Ovary (tissue), 9 donors: ENCODE data around the gene NTRK2. TPM values are rescaled to one million over a fixed set of nuclear protein-coding genes. Genes with fewer than 3 reads are reported as not detected.

ENCODE experiments used
- DNase-seq, 5 donors: peaks; one replicate each; pipeline ENCODE4 v3.0.0-alpha.2; 2019 to 2020
- H3K27ac ChIP-seq, 2 donors: fragments of 200-600 bp; one replicate each; pipeline versions ENCODE4 v1.5.1 to v1.8.0; 2019 to 2022
- H3K27me3 ChIP-seq: fragments of 200-600 bp; one replicate; pipeline ENCODE4 v1.8.0; 2022
- H3K36me3 ChIP-seq: fragments of 200-600 bp; sonication (generic); one replicate; pipeline ENCODE4 v1.5.1; 2019
- H3K4me1 ChIP-seq: one replicate; pipeline ENCODE4 v1.8.1; 2013; ENCODE audit warnings: mild to moderate bottlenecking, moderate library complexity; ENCODE audit not compliant: insufficient read depth
- H3K4me3 ChIP-seq: fragments of 200-600 bp; sonication (generic); one replicate; pipeline ENCODE4 v1.5.1; 2017
- H3K9me3 ChIP-seq, 2 donors: fragments of 200-600 bp in 1 of 2; sonication (generic) in 1 of 2; one replicate each; pipeline versions ENCODE4 v1.5.1 to v1.8.1; 2013 to 2019; ENCODE audit warnings: mild to moderate bottlenecking in 1 of 2, moderate library complexity in 1 of 2
- CTCF ChIP-seq, 3 donors: fragments of 450-650 bp in 2 of 3; fragments of 200-600 bp in 1 of 3; IDR thresholded peaks; one replicate each; pipeline versions ENCODE4 v1.5.1 to v1.8.0; 2016 to 2022; ENCODE audit warnings: antibody characterized with exemption in 3 of 3, mild to moderate bottlenecking in 1 of 3
- EP300 ChIP-seq: sonication (generic); formaldehyde crosslinking; IDR thresholded peaks from one replicate; pipeline ENCODE4 v1.6.1; 2017; ENCODE audit warnings: antibody characterized with exemption
- POLR2A ChIP-seq: fragments of 450-650 bp; IDR thresholded peaks from one replicate; pipeline ENCODE4 v1.6.1; 2017; ENCODE audit warnings: antibody characterized with exemption, mild to moderate bottlenecking, moderate library complexity
- WGBS, 3 donors: extraction: QIAGEN DNeasy Blood & Tissue Kit in 1 of 3; methylation state at CpG; one replicate each; pipeline versions ENCODE4 v1.1.5 to v1.1.7; 2013 to 2017; 5-methylcytosine and 5-hydroxymethylcytosine counted together
- intact Hi-C, 4 donors: fragments of 100-400 bp; cut with DNase I; formaldehyde crosslinking; loops; one replicate each; pipeline versions ENCODE4 v1.11.0 to v1.15.1; 2022 to 2023
- polyA plus RNA-seq, 2 donors: library from polyadenylated mRNA; stranded (reverse); fragments of 200-250 nt in 1 of 2; fragments of 350-450 nt in 1 of 2; fragmentation: Illumina TruSeq in 1 of 2; extraction: RNeasy Lipid Tissue Mini Kit (QIAGEN cat#74804) in 1 of 2; gene quantifications; one replicate each; pipeline ENCODE4 v1.2.3, GENCODE V29; 2013 to 2014
- total RNA-seq, 7 donors: library from RNA; depleted of rRNA in 2 of 7; stranded (reverse); fragments of >200 nt in 2 of 7; fragmentation: NEBNext Ultra II Directional in 3 of 7; extraction: Animal tissue kit (Norgen Biotek cat#: 25700) in 3 of 7; gene quantifications; one replicate each; pipeline versions ENCODE4 v1.1.0 to v1.2.4, GENCODE V29; 2016 to 2023
- donor health status: DM: no; HTN: no; CAD: no; lungs with moderate emphysema.
- donor health status: DM: no; HTN: no; CAD: no.
- donor health status: Bipolar disorder and iron deficiency.
- donor health status: DM: yes; HTN: yes; CAD: no.
- donor health status: DM: no; HTN: no; CAD: no.
- donor health status: DM: yes; HTN: yes; CAD: no.

Gene NTRK2
- total and polyA plus RNA-seq, 9 donors: 6.4 to 31.1 (median 10.8) TPM

GRCh38 chr9:84856181-84856632 is 186.7 kb downstream of the NTRK2 start:
- 79 to 93% (median 84%) methylated on average over 4 of the region's 4 CpGs for WGBS, 3 donors
- no peak for TF ChIP-seq POLR2A
- no peak for TF ChIP-seq EP300
- TF ChIP-seq CTCF (IDR thresholded peaks at IDR 0.05): no peak
- H3K4me1 ChIP-seq: no peaks in the 10 kb centered on the region

GRCh38 chr9:84857211-84857610 is 187.7 kb downstream of the NTRK2 start:
- no peak overlapping the region for H3K4me3 ChIP-seq
- H3K4me1 ChIP-seq: no peaks in the 10 kb centered on the region
- 24 to 44% (median 44%) methylated on average over 1 of the region's 1 CpG for WGBS, 3 donors
- no peak overlapping the region for H3K27ac ChIP-seq
- TF ChIP-seq EP300: no peak
- TF ChIP-seq POLR2A: no peak
- no peak for TF ChIP-seq CTCF (IDR thresholded peaks at IDR 0.05)
- intact Hi-C loops: no loop called here
- no peak for DNase-seq
- H3K36me3 ChIP-seq: no peaks in the 10 kb centered on the region
- no peaks in the 10 kb centered on the region for H3K27me3 ChIP-seq
- H3K9me3 ChIP-seq: no peaks in the 10 kb centered on the region

More at GRCh38 chr9:84856181-84856632, 186.7 kb downstream of the NTRK2 start:
- H3K36me3 ChIP-seq: no peaks in the 10 kb centered on the region
- no peaks in the 10 kb centered on the region for H3K9me3 ChIP-seq
- intact Hi-C loops: no loop called here
- H3K4me3 ChIP-seq: no peak overlapping the region
- H3K27ac ChIP-seq: no peak overlapping the region
- DNase-seq: no peak
- no peaks in the 10 kb centered on the region for H3K27me3 ChIP-seq

- H3K36me3 ChIP-seq: no peaks in the 10 kb centered on the region
- intact Hi-C loops: no loop called here
Measured at GRCh38 chr9:84858364-84858763, 188.8 kb downstream of the NTRK2 start.

GRCh38 chr9:84860249-84861115 is 191.0 kb downstream of the NTRK2 start:
- no peak overlapping the region for H3K27ac ChIP-seq
- WGBS, 3 donors: 41 to 48% (median 47%) methylated on average over 12 of the region's 12 CpGs
- H3K27me3 ChIP-seq: no peaks in the 10 kb centered on the region
- no peak overlapping the region for H3K4me3 ChIP-seq
- no peaks in the 10 kb centered on the region for H3K9me3 ChIP-seq
- no peak for TF ChIP-seq POLR2A
- TF ChIP-seq CTCF (IDR thresholded peaks at IDR 0.05): no peak
- TF ChIP-seq EP300: no peak
- no peak for DNase-seq
- H3K36me3 ChIP-seq: no peaks in the 10 kb centered on the region
- no peaks in the 10 kb centered on the region for H3K4me1 ChIP-seq
- intact Hi-C loops: no loop called here

More at GRCh38 chr9:84858364-84858763, 188.8 kb downstream of the NTRK2 start:
- Histone ChIP-seq H3K4me3 (no peak overlapping the region), H3K27me3 (no peaks in the 10 kb centered on the region), H3K9me3 (no peaks in the 10 kb centered on the region), H3K4me1 (no peaks in the 10 kb centered on the region), H3K27ac (no peak overlapping the region)
- TF ChIP-seq CTCF (IDR thresholded peaks at IDR 0.05) (no peak), EP300 (no peak), POLR2A (no peak)
- no peak for DNase-seq
- 59 to 79% (median 73%) methylated on average over 6 of the region's 6 CpGs for WGBS, 3 donors
